PC-3 (cell line): ENCODE results near the gene UBR4. TPM values are rescaled to one million over a fixed set of nuclear protein-coding genes. Genes with fewer than 3 reads are reported as not detected.
A peak's percentile ranks its signal among the peaks of the same experiment; 100 is the strongest.

Experiments used
- ATAC-seq: fragments of 200-7000 bp; cut with Tn5 transposase; 2 replicates; pipeline ENCODE4 v1.9.1; 2020; ENCODE audit warnings: mild to moderate bottlenecking, moderate library complexity
- BruUV-seq: library from RNA; stranded (reverse); fragments of 400-500 nt; replicated peaks from 2 replicates; lab custom pipeline; 2021; lab: Mats Ljungman, UMichigan
- CTCF ChIA-PET: fragments of 300-600 bp; sonication (Branson Sonifier 250); formaldehyde crosslinking; loops from one replicate; lab custom pipeline; 2022; ENCODE audit warnings: antibody characterized with exemption; lab: Charles Lee
- POLR2A ChIA-PET: fragments of 300-600 bp; sonication (Branson Sonifier 250); formaldehyde crosslinking; loops from one replicate; lab custom pipeline; 2022; ENCODE audit warnings: antibody characterized with exemption; ENCODE audit not compliant: unreplicated experiment; lab: Charles Lee
- DNase-seq: peaks from one replicate; pipeline ENCODE4 v3.0.0-alpha.2; 2015
- H2AFZ ChIP-seq: fragments of 300-600 bp; sonication (generic); 2 replicates; pipeline ENCODE4 v1.6.0; 2016; ENCODE audit warnings: antibody characterized with exemption, low read length
- H3F3A ChIP-seq: fragments of 300-600 bp; sonication (generic); one replicate; pipeline ENCODE4 v1.6.0; 2017; ENCODE audit warnings: antibody characterized with exemption, low read length, control low read depth, mild to moderate bottlenecking; ENCODE audit not compliant: unreplicated experiment
- H3K27ac ChIP-seq: fragments of 300-600 bp; sonication (generic); 2 replicates; pipeline ENCODE4 v1.5.1; 2016; ENCODE audit warnings: mild to moderate bottlenecking, low read length
- H3K27me3 ChIP-seq: fragments of 300-600 bp; sonication (generic); 2 replicates; pipeline ENCODE4 v1.6.1; 2016; ENCODE audit warnings: low read length, mixed read lengths
- H3K36me3 ChIP-seq: fragments of 300-600 bp; sonication (generic); 2 replicates; pipeline ENCODE4 v1.6.1; 2016; ENCODE audit warnings: low read depth, mixed run types, low read length, mixed read lengths
- H3K4me1 ChIP-seq: fragments of 300-600 bp; sonication (generic); 2 replicates; pipeline ENCODE4 v1.5.1; 2016; ENCODE audit warnings: low read length; ENCODE audit not compliant: insufficient read depth
- H3K4me2 ChIP-seq: fragments of 300-600 bp; sonication (generic); 2 replicates; pipeline ENCODE4 v1.6.0; 2016; ENCODE audit warnings: low read length
- H3K4me3 ChIP-seq: fragments of 300-600 bp; sonication (generic); 2 replicates; pipeline ENCODE4 v1.5.1; 2016; ENCODE audit warnings: mild to moderate bottlenecking, low read length, mixed read lengths
- H3K79me2 ChIP-seq: fragments of 300-600 bp; sonication (generic); 2 replicates; pipeline ENCODE4 v1.6.1; 2017; ENCODE audit warnings: low read length, mixed read lengths
- H3K9ac ChIP-seq: fragments of 300-600 bp; sonication (generic); 2 replicates; pipeline ENCODE4 v1.6.0; 2016; ENCODE audit warnings: mild to moderate bottlenecking, low read length
- H3K9me2 ChIP-seq: fragments of 300-600 bp; sonication (generic); replicated peaks from 2 replicates; pipeline ENCODE4 v1.6.1; 2016; ENCODE audit warnings: mixed run types, low read length, mixed read lengths
- H3K9me3 ChIP-seq: fragments of 300-600 bp; sonication (generic); 2 replicates; pipeline ENCODE4 v1.6.1; 2016; ENCODE audit warnings: low read length, mixed read lengths
- H4K20me1 ChIP-seq: fragments of 300-600 bp; sonication (generic); 2 replicates; pipeline ENCODE4 v1.6.1; 2016; ENCODE audit warnings: low read length, mixed read lengths
- EZH2 ChIP-seq: fragments of 300-600 bp; sonication (generic); IDR thresholded peaks from one replicate; pipeline ENCODE4 v1.6.1; 2017; ENCODE audit warnings: antibody characterized with exemption, mild to moderate bottlenecking, low read length; ENCODE audit not compliant: unreplicated experiment
- EZH2phosphoT487 ChIP-seq: fragments of 300-600 bp; sonication (generic); IDR thresholded peaks from 2 replicates; pipeline ENCODE4 v1.6.1; 2018; ENCODE audit warnings: mild to moderate bottlenecking, antibody characterized with exemption, low read length, borderline replicate concordance
- intact Hi-C: fragments of 100-400 bp; cut with micrococcal nuclease; formaldehyde crosslinking; loops from 2 replicates; pipeline ENCODE4 v1.9.0; 2023
- total RNA-seq: library from RNA; depleted of rRNA; stranded (reverse); fragments of >200 nt; gene quantifications from 2 replicates; pipeline ENCODE4 v1.2.3, GENCODE V29; 2014
- TF ChIP-seq, protein P1 (sequence below): fragments of 300-600 bp; sonication (generic); conservative IDR thresholded peaks from 2 replicates; pipeline ENCODE4 v1.5.1; 2017; ENCODE audit warnings: antibody characterized with exemption, low read depth, mild to moderate bottlenecking, low read length

Gene UBR4
- total RNA-seq, 1 experiment from 2014 or later = 141 TPM

DNA sequence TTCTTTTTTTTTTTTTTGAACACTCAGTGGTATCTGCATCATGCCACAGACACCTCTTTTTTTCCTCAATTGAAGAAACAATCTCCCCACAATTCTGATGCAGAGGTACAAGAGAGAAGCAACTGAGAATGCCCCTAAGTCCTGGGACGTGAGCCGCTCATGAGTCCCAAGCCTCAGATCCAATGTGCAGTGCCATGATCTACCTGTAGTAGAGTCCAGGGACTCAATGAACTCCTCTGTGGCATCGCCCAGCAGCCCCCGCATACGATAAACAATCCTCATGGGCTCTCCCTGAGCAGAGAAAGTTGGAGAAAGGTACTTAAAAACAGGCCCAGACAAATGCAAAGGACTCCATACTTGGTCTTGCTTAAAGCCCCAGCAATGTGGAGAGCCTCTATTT lies 113.1 kb downstream of the UBR4 start:
- ChIA-PET POLR2A (no interaction called here), CTCF (no interaction called here)
- Histone ChIP-seq H3K4me3 (no peak overlapping the region), H2AFZ (no peak overlapping the region), H3K27me3 (no peaks in the 10 kb centered on the region), H3K36me3 (peaks cover 93% of the 10 kb centered on the region), H3K4me1 (no peaks in the 10 kb centered on the region), H3K27ac (no peak overlapping the region), H3K9ac (no peak overlapping the region), H3F3A (no peaks in the 10 kb centered on the region), H3K9me3 (no peaks in the 10 kb centered on the region), H3K9me2 (no peaks in the 10 kb centered on the region), H3K79me2 (no peaks in the 10 kb centered on the region), H3K4me2 (no peak overlapping the region), H4K20me1 (no peaks in the 10 kb centered on the region)
- intact Hi-C loops = loop anchor here (1.0 to 5.0 kb wide), 3 partner anchors 125 to 213 kb away; no protein-coding TSS in a partner anchor
- DNase-seq (no peak), ATAC-seq (no peak)
- BruUV-seq = no TSS peak
- no peak for TF ChIP-seq EZH2
- TF ChIP-seq EZH2phosphoT487 = no peak
- TF ChIP-seq, protein P1, sequence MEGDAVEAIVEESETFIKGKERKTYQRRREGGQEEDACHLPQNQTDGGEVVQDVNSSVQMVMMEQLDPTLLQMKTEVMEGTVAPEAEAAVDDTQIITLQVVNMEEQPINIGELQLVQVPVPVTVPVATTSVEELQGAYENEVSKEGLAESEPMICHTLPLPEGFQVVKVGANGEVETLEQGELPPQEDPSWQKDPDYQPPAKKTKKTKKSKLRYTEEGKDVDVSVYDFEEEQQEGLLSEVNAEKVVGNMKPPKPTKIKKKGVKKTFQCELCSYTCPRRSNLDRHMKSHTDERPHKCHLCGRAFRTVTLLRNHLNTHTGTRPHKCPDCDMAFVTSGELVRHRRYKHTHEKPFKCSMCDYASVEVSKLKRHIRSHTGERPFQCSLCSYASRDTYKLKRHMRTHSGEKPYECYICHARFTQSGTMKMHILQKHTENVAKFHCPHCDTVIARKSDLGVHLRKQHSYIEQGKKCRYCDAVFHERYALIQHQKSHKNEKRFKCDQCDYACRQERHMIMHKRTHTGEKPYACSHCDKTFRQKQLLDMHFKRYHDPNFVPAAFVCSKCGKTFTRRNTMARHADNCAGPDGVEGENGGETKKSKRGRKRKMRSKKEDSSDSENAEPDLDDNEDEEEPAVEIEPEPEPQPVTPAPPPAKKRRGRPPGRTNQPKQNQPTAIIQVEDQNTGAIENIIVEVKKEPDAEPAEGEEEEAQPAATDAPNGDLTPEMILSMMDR = no peak

DNA sequence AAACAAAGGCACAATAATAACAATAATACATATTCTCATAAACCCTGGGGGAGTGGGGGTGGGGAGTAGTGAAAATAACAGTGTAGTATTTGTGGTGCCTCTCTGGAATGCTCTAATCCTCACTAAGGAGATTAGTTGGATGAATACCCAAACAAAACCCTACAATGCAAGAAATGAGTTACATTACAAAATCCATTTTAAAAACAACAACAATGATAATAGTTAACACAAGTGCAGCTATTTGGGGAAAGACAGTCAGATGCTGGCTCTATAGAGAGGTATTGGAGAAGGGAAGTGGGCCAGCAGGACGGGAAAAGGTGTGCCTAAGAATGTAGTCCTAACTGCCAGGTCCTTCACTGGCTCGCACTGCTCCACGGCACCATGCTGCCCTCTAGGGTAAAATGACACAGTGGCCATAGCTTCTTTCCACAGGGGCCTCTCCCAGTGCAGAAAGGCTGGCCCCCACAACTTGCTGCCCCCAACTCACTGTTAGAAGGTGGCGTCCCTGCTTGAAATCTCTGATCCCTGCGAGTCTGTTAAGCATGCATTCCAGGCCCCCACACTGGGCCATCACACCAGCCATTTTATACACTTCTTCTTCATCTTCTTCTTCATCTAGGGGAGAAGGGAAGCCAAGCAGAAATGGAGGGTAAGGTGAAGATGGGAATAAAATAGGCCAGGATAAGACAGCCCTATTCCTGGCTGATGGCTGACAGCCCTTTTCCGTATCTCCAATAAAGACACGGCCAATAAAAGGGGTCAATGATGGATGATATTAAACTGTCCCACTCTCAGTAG lies 113.8 kb downstream of the UBR4 start:
- no peak overlapping the region for H3K4me2 ChIP-seq
- H3K36me3 ChIP-seq = peaks cover 93% of the 10 kb centered on the region
- no peaks in the 10 kb centered on the region for H3K9me3 ChIP-seq
- no peak overlapping the region for H3K4me3 ChIP-seq
- ATAC-seq (peak; percentile 97), DNase-seq (peak; percentile 74)
- POLR2A ChIA-PET = no interaction called here
- no peaks in the 10 kb centered on the region for H3F3A ChIP-seq
- H3K27ac ChIP-seq = no peak overlapping the region
- BruUV-seq = no TSS peak
- H4K20me1 ChIP-seq = no peaks in the 10 kb centered on the region
- H3K9ac ChIP-seq = no peak overlapping the region
- H3K4me1 ChIP-seq = no peaks in the 10 kb centered on the region
- H3K79me2 ChIP-seq = no peaks in the 10 kb centered on the region
- TF ChIP-seq, protein P1 = peak; percentile 82
- TF ChIP-seq EZH2phosphoT487 = no peak
- no peaks in the 10 kb centered on the region for H3K27me3 ChIP-seq
- no peaks in the 10 kb centered on the region for H3K9me2 ChIP-seq
- intact Hi-C loops = loop anchor here (1.0 to 5.0 kb wide), 3 partner anchors 124 to 212 kb away; no protein-coding TSS in a partner anchor
- CTCF ChIA-PET = interaction anchor here (0.6 to 1.0 kb wide), 6 partner anchors 84 to 212 kb away, joined by 3 to 7 read pairs (median 3); no protein-coding TSS in a partner anchor
- no peak overlapping the region for H2AFZ ChIP-seq
